ENCODE data around the gene EFCAB3. TPM values are rescaled to one million over a fixed set of nuclear protein-coding genes. Genes with fewer than 3 reads are reported as not detected.

The EFCAB3 gene
- not detected in 2 replicates for polyA plus RNA-seq (2011; rRNA removed)
- polyA minus RNA-seq (2011; rRNA and poly(A)+ RNA removed) = not detected in 2 replicates

GRCh38 chr17:62380253-62380652 is at the start of gene EFCAB3:
Gene EFCAB3, plus strand, starts transcription at chr17:62380553. Its CDS starts 2,427 bp downstream, at chr17:62382980.
- CTCF ChIA-PET = no interaction called here
- TF ChIP-seq, protein P1, sequence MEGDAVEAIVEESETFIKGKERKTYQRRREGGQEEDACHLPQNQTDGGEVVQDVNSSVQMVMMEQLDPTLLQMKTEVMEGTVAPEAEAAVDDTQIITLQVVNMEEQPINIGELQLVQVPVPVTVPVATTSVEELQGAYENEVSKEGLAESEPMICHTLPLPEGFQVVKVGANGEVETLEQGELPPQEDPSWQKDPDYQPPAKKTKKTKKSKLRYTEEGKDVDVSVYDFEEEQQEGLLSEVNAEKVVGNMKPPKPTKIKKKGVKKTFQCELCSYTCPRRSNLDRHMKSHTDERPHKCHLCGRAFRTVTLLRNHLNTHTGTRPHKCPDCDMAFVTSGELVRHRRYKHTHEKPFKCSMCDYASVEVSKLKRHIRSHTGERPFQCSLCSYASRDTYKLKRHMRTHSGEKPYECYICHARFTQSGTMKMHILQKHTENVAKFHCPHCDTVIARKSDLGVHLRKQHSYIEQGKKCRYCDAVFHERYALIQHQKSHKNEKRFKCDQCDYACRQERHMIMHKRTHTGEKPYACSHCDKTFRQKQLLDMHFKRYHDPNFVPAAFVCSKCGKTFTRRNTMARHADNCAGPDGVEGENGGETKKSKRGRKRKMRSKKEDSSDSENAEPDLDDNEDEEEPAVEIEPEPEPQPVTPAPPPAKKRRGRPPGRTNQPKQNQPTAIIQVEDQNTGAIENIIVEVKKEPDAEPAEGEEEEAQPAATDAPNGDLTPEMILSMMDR (IDR thresholded peaks at IDR 0.05; ENCODE audit: insufficient read depth, low read depth, low read length) = no peak
- Histone ChIP-seq H3K27me3 (ENCODE audit: control insufficient read depth, insufficient read depth, low read length) (peaks cover 2% of the 10 kb centered on the region; the same call in 1 of the 2 replicates), H3K36me3 (ENCODE audit: control insufficient read depth, insufficient read depth, low read length) (no peaks in the 10 kb centered on the region), H3K4me3 (ENCODE audit: low read depth, low read length) (no peak within 1 kb of the TSS)
- POLR2A ChIA-PET = no interaction called here
- DNase-seq (ENCODE audit: low read depth) = no peak

GRCh38 chr17:62336527-62336926 is 43.8 kb upstream of the EFCAB3 start:
- ChIA-PET POLR2A (no interaction called here), CTCF (no interaction called here)
- Histone ChIP-seq H3K27me3 (ENCODE audit: control insufficient read depth, insufficient read depth, low read length) (no peaks in the 10 kb centered on the region), H3K4me3 (ENCODE audit: low read depth, low read length) (no peak overlapping the region), H3K36me3 (ENCODE audit: control insufficient read depth, insufficient read depth, low read length) (no peaks in the 10 kb centered on the region)
- DNase-seq (ENCODE audit: low read depth) = no peak
- TF ChIP-seq, protein P1 (IDR thresholded peaks at IDR 0.05; ENCODE audit: insufficient read depth, low read depth, low read length) = no peak

GRCh38 chr17:62343764-62344270 is 36.5 kb upstream of the EFCAB3 start:
- Histone ChIP-seq H3K27me3 (ENCODE audit: control insufficient read depth, insufficient read depth, low read length) (no peaks in the 10 kb centered on the region), H3K36me3 (ENCODE audit: control insufficient read depth, insufficient read depth, low read length) (no peaks in the 10 kb centered on the region), H3K4me3 (ENCODE audit: low read depth, low read length) (no peak overlapping the region)
- TF ChIP-seq, protein P1 (IDR thresholded peaks at IDR 0.05; ENCODE audit: insufficient read depth, low read depth, low read length) = no peak
- DNase-seq (ENCODE audit: low read depth) = no peak
- ChIA-PET POLR2A (no interaction called here), CTCF (no interaction called here)

DNA sequence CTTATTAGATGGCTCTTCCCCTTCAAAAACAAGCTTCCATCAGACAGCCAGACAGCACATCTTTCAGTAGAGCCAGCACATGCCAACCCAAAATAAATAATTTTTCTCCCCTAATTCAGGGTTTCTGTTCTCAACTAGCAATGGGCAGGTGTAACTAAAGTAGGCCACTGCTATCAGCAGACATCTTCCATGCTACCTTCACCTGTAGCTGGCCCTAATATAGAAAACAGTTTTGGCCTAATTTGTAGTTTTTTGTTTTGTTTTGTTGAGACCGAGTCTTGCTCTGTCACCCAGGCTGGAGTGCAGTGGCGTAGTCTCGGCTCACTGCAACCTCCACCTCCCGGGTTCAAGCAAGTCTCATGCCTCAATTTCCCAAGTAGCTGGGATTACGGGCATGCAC is 29.2 kb upstream of the EFCAB3 start:
- ChIA-PET CTCF (interaction anchor here (0.6 kb wide), 1 partner anchor 30 kb away, joined by 4 read pairs; no protein-coding TSS in a partner anchor), POLR2A (no interaction called here)

GRCh38 chr17:62366191-62366590 is 14.2 kb upstream of the EFCAB3 start:
- TF ChIP-seq, protein P1 (IDR thresholded peaks at IDR 0.05; ENCODE audit: insufficient read depth, low read depth, low read length) = no peak
- CTCF ChIA-PET = no interaction called here
- POLR2A ChIA-PET = no interaction called here
- H3K4me3 ChIP-seq (ENCODE audit: low read depth, low read length) = no peak overlapping the region
- DNase-seq (ENCODE audit: low read depth) = no peak
- H3K36me3 ChIP-seq (ENCODE audit: control insufficient read depth, insufficient read depth, low read length) = no peaks in the 10 kb centered on the region
- H3K27me3 ChIP-seq (ENCODE audit: control insufficient read depth, insufficient read depth, low read length) = peaks cover 3% of the 10 kb centered on the region; the same call in 1 of the 2 replicates

More for the DNA sequence above, 29.2 kb upstream of the EFCAB3 start:
- Histone ChIP-seq H3K27me3 (ENCODE audit: control insufficient read depth, insufficient read depth, low read length) (no peaks in the 10 kb centered on the region), H3K4me3 (ENCODE audit: low read depth, low read length) (no peak overlapping the region), H3K36me3 (ENCODE audit: control insufficient read depth, insufficient read depth, low read length) (no peaks in the 10 kb centered on the region)
- no peak for DNase-seq (ENCODE audit: low read depth)
- TF ChIP-seq, protein P1 (IDR thresholded peaks at IDR 0.05; ENCODE audit: insufficient read depth, low read depth, low read length) = no peak

All from BJ (cell line).